Stimulated activated CD4-positive, alpha-beta T cell treated with anti-CD3 and anti-CD28 coated beads, Interleukin-4, amount 100 ng/mL, for 24 hours (primary cell): ENCODE measurements around the gene CHCHD5.
"Not testable (repeated sequence)": the region's sequence is repeated elsewhere in the genome, so short reads cannot be mapped to it uniquely, and the experiment has no call there.

Experiments used
- DNase-seq: peaks from one replicate; pipeline ENCODE4 v3.0.0-alpha.2; 2020

The CHCHD5 gene

GRCh38 chr2:112588611-112589045, 4.2 kb downstream of the CHCHD5 start:
- DNase-seq = no peak

GRCh38 chr2:112591413-112591812, 7.0 kb downstream of the CHCHD5 start:
- no peak for DNase-seq

- DNase-seq = no peak
Measured at GRCh38 chr2:112593736-112594135, 9.3 kb downstream of the CHCHD5 start.

GRCh38 chr2:112597537-112598322, 13.3 kb downstream of the CHCHD5 start:
- no peak for DNase-seq

GRCh38 chr2:112600634-112601033, 16.2 kb downstream of the CHCHD5 start:
- DNase-seq = no peak

GRCh38 chr2:112601754-112602153, 17.3 kb downstream of the CHCHD5 start:
- DNase-seq = no peak

- no peak for DNase-seq
Measured at GRCh38 chr2:112602917-112603316, 18.5 kb downstream of the CHCHD5 start.

GRCh38 chr2:112603731-112604130, 19.3 kb downstream of the CHCHD5 start:
- DNase-seq = no peak

- DNase-seq = no peak
Measured at GRCh38 chr2:112604952-112605351, 20.5 kb downstream of the CHCHD5 start.

GRCh38 chr2:112605926-112606325, 21.5 kb downstream of the CHCHD5 start:
- no peak for DNase-seq

- DNase-seq = no peak
Measured at GRCh38 chr2:112606547-112606946, 22.1 kb downstream of the CHCHD5 start.

GRCh38 chr2:112607680-112608438, 23.4 kb downstream of the CHCHD5 start:
- no peak for DNase-seq

GRCh38 chr2:112609320-112609719, 24.9 kb downstream of the CHCHD5 start:
- not testable (repeated sequence) for DNase-seq

GRCh38 chr2:112612283-112612682, 27.9 kb downstream of the CHCHD5 start:
- DNase-seq = not testable (repeated sequence)

- DNase-seq = no peak
Measured at GRCh38 chr2:112614201-112614840, 29.9 kb downstream of the CHCHD5 start.

GRCh38 chr2:112615051-112615450, 30.6 kb downstream of the CHCHD5 start:
- DNase-seq = no peak

GRCh38 chr2:112615798-112616197, 31.4 kb downstream of the CHCHD5 start:
- not testable (repeated sequence) for DNase-seq

GRCh38 chr2:112618383-112618782, 34.0 kb downstream of the CHCHD5 start:
- DNase-seq = no peak

GRCh38 chr2:112621790-112622527, 37.5 kb downstream of the CHCHD5 start:
- DNase-seq = no peak

- DNase-seq = no peak
Measured at GRCh38 chr2:112622528-112622849, 38.1 kb downstream of the CHCHD5 start.

GRCh38 chr2:112623913-112624777, 39.7 kb downstream of the CHCHD5 start:
- DNase-seq = peak; percentile 72

- DNase-seq = no peak
Measured at GRCh38 chr2:112625474-112626114, 41.2 kb downstream of the CHCHD5 start.
